ENCODE measurements around the gene CEBPA.

GRCh38 chr19:33269016-33269415 is 33.3 kb downstream of the CEBPA start:
- TF ChIP-seq, protein P1, sequence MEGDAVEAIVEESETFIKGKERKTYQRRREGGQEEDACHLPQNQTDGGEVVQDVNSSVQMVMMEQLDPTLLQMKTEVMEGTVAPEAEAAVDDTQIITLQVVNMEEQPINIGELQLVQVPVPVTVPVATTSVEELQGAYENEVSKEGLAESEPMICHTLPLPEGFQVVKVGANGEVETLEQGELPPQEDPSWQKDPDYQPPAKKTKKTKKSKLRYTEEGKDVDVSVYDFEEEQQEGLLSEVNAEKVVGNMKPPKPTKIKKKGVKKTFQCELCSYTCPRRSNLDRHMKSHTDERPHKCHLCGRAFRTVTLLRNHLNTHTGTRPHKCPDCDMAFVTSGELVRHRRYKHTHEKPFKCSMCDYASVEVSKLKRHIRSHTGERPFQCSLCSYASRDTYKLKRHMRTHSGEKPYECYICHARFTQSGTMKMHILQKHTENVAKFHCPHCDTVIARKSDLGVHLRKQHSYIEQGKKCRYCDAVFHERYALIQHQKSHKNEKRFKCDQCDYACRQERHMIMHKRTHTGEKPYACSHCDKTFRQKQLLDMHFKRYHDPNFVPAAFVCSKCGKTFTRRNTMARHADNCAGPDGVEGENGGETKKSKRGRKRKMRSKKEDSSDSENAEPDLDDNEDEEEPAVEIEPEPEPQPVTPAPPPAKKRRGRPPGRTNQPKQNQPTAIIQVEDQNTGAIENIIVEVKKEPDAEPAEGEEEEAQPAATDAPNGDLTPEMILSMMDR (optimal IDR thresholded peaks at IDR 0.05 in 1 of 3, IDR thresholded peaks at IDR 0.05 in 1 of 3, conservative IDR thresholded peaks at IDR 0.05 in 1 of 3; ENCODE audit: extremely low read depth in 1 of 3, insufficient read depth in 2 of 3, low read length in 3 of 3) = no peak
- no peak for TF ChIP-seq EZH2 (IDR thresholded peaks at IDR 0.05; ENCODE audit: low read length)
